ENCODE measurements around the gene KCNAB1. TPM values are rescaled to one million over a fixed set of nuclear protein-coding genes. Genes with fewer than 3 reads are reported as not detected.

Gene KCNAB1
- total RNA-seq, 1 experiment from 2014 or later, result 1.0 TPM

GRCh38 chr3:156180077-156180476, 59.7 kb downstream of the KCNAB1 start (continued):
- TF ChIP-seq ATF2 (CRISPR knock-in tag; IDR thresholded peaks at IDR 0.05; ENCODE audit: borderline replicate concordance, low read depth) (no peak), HMGXB4 (CRISPR knock-in tag; IDR thresholded peaks at IDR 0.05) (no peak), SMAD3 (CRISPR knock-in tag; IDR thresholded peaks at IDR 0.05; ENCODE audit: borderline replicate concordance) (no peak), FOXP4 (CRISPR knock-in tag; IDR thresholded peaks at IDR 0.05) (no peak), PRDM15 (CRISPR knock-in tag; IDR thresholded peaks at IDR 0.05) (no peak), FOXP1 (CRISPR knock-in tag; IDR thresholded peaks at IDR 0.05; ENCODE audit: borderline replicate concordance) (no peak), CREM (CRISPR knock-in tag; IDR thresholded peaks at IDR 0.05) (no peak)

- no peaks in the 10 kb centered on the region for H3K36me3 Mint-ChIP-seq
- no peak overlapping the region for H3K27ac Mint-ChIP-seq
- no peaks in the 10 kb centered on the region for H3K9me3 Mint-ChIP-seq
- ATAC-seq (no peak), DNase-seq (ENCODE audit: low spot score) (no peak)
- POLR2A ChIA-PET, result no interaction called here
- no peak for TF ChIP-seq ZNF317 (CRISPR knock-in tag; IDR thresholded peaks at IDR 0.05; ENCODE audit: borderline replicate concordance, low read depth)
- TF ChIP-seq USF1 (CRISPR knock-in tag; IDR thresholded peaks at IDR 0.05), result no peak
- no peak for TF ChIP-seq HMGA2 (CRISPR knock-in tag; IDR thresholded peaks at IDR 0.05)
- TF ChIP-seq MYBL2 (CRISPR knock-in tag; IDR thresholded peaks at IDR 0.05), result no peak
- no peak for TF ChIP-seq ATF6 (CRISPR knock-in tag; IDR thresholded peaks at IDR 0.05)
- TF ChIP-seq AR (CRISPR knock-in tag; IDR thresholded peaks at IDR 0.05), result no peak
- no peak for TF ChIP-seq ZSCAN18 (CRISPR knock-in tag; IDR thresholded peaks at IDR 0.05)
- TF ChIP-seq KAT7 (CRISPR knock-in tag; IDR thresholded peaks at IDR 0.05; ENCODE audit: borderline replicate concordance), result no peak
- TF ChIP-seq ZNF423 (CRISPR knock-in tag; IDR thresholded peaks at IDR 0.05), result no peak
- no peak for TF ChIP-seq ZNF138 (CRISPR knock-in tag; conservative IDR thresholded peaks at IDR 0.05)
- no peak for TF ChIP-seq FOXJ3 (CRISPR knock-in tag; IDR thresholded peaks at IDR 0.05; ENCODE audit: borderline replicate concordance)
- TF ChIP-seq TP53 (CRISPR knock-in tag; IDR thresholded peaks at IDR 0.05), result no peak
- no peak overlapping the region for H3K4me3 Mint-ChIP-seq
- H3K4me1 Mint-ChIP-seq, result no peaks in the 10 kb centered on the region
- no peaks in the 10 kb centered on the region for H3K27me3 Mint-ChIP-seq (ENCODE audit: low read depth)
- CTCF ChIA-PET, result no interaction called here
Measured at GRCh38 chr3:156181509-156181908, 61.1 kb downstream of the KCNAB1 start.

All from WTC11 (cell line).